Naive thymus-derived CD8-positive, alpha-beta T cell (primary cell): ENCODE measurements around the gene SEMA4C. TPM values are rescaled to one million over a fixed set of nuclear protein-coding genes. Genes with fewer than 3 reads are reported as not detected.
A peak's percentile ranks its signal among the peaks of the same experiment; 100 is the strongest.

Experiments
- ATAC-seq, 2 donors: fragments of 150-1000 bp; cut with Tn5 transposase in 1 of 2; sonication (Bioruptor Pico), chemical (Tn5 transposase) in 1 of 2; 1 replicate in 1 of 2; 2 replicates in 1 of 2; pipeline ENCODE4 v1.10.0; 2021; ENCODE audit warnings: mild to moderate bottlenecking in 2 of 2, moderate library complexity in 2 of 2
- POLR2A ChIA-PET: fragments of 350-600 bp; sonication (Branson Sonifier 250); formaldehyde crosslinking; loops from one replicate; lab custom pipeline; 2021; ENCODE audit warnings: antibody characterized with exemption; lab: Charles Lee
- DNase-seq, 10 donors: peaks; one replicate each; pipeline versions ENCODE4 v3.0.0 to v3.0.0-alpha.2; 2020 to 2022
- H3K27ac Mint-ChIP-seq, 10 donors: one replicate each; pipeline ENCODE4 v1.8.0; 2020 to 2022; ENCODE audit warnings: mild to moderate bottlenecking in 10 of 10, mixed read lengths in 10 of 10, moderate library complexity in 4 of 10, inconsistent platforms in 1 of 10
- H3K27me3 Mint-ChIP-seq, 5 donors: one replicate each; pipeline ENCODE4 v1.8.0; 2021 to 2022; ENCODE audit warnings: mixed read lengths in 5 of 5
- H3K36me3 Mint-ChIP-seq, 3 donors: one replicate each; pipeline ENCODE4 v1.8.0; 2020 to 2022; ENCODE audit warnings: mixed read lengths in 3 of 3, mild to moderate bottlenecking in 2 of 3, inconsistent platforms in 1 of 3
- H3K4me1 Mint-ChIP-seq, 4 donors: one replicate each; pipeline ENCODE4 v1.8.0; 2021 to 2022; ENCODE audit warnings: mixed read lengths in 4 of 4
- H3K4me3 Mint-ChIP-seq, 10 donors: one replicate each; pipeline ENCODE4 v1.8.0; 2020 to 2022; ENCODE audit warnings: mild to moderate bottlenecking in 10 of 10, mixed read lengths in 10 of 10, moderate library complexity in 6 of 10, inconsistent platforms in 1 of 10
- H3K9me3 Mint-ChIP-seq, 9 donors: one replicate each; pipeline ENCODE4 v1.8.0; 2020 to 2022; ENCODE audit warnings: mixed read lengths in 9 of 9, mild to moderate bottlenecking in 3 of 9, inconsistent platforms in 1 of 9, moderate library complexity in 1 of 9
- polyA plus RNA-seq, 3 donors: library from polyadenylated mRNA; unstranded; fragments of 300-500 nt; fragmentation: Illumina TruSeq; gene quantifications; one replicate each; pipeline ENCODE4 v1.2.3, GENCODE V29; 2021
- total RNA-seq, 8 experiments: library from RNA in 2 of 8; stranded (reverse) in 2 of 8; gene quantifications; one replicate each; pipeline ENCODE4 v1.2.3 and lab custom pipeline; 2021 to 2026

SEMA4C gene
- total and polyA plus RNA-seq, 5 experiments from 2014 or later: 1.9 to 38.6 (median 2.8) TPM

- H3K9me3 Mint-ChIP-seq: no peaks in the 10 kb centered on the region
- peak overlapping the region in 1 of 10 donors; percentile 75 for H3K27ac Mint-ChIP-seq
- ATAC-seq (no peak), DNase-seq (no peak)
- H3K4me1 Mint-ChIP-seq: peaks cover 7 to 18% (median 11%) of the 10 kb centered on the region in 4 donors
- POLR2A ChIA-PET: interaction anchor here (0.6 to 1.8 kb wide), 5 partner anchors 13 to 256 kb away, joined by 3 to 9 read pairs (median 3); partner anchors contain the start of gene ANKRD39
- no peak overlapping the region for H3K4me3 Mint-ChIP-seq
- H3K36me3 Mint-ChIP-seq: peaks cover 0 to 25% (median 10%) of the 10 kb centered on the region in 3 donors
- no peaks in the 10 kb centered on the region for H3K27me3 Mint-ChIP-seq
Observed at GRCh38 chr2:96844405-96844808, 25.5 kb downstream of the SEMA4C start.

GRCh38 chr2:96843538-96844268, 26.2 kb downstream of the SEMA4C start, which contains the start of gene ANKRD23:
ANKRD23 (minus strand) TSS chr2:96844021; CDS start chr2:96843992, 29 bp downstream.
- ATAC-seq: no peak
- H3K4me1 Mint-ChIP-seq: peaks cover 9 to 21% (median 15%) of the 10 kb centered on the region in 4 donors
- H3K36me3 Mint-ChIP-seq: peaks cover 0 to 23% (median 10%) of the 10 kb centered on the region in 3 donors
- H3K27me3 Mint-ChIP-seq: no peaks in the 10 kb centered on the region
- H3K27ac Mint-ChIP-seq: peak within 1 kb of the TSS in 6 of 10 donors; percentile 15 to 75 (median 51)
- no peaks in the 10 kb centered on the region for H3K9me3 Mint-ChIP-seq
- H3K4me3 Mint-ChIP-seq: no peak within 1 kb of the TSS
- POLR2A ChIA-PET: interaction anchor here (1.0 to 1.8 kb wide), 4 partner anchors 14 to 102 kb away, joined by 3 to 9 read pairs (median 4); partner anchors contain the start of gene ANKRD39
- DNase-seq: no peak

- H3K27ac Mint-ChIP-seq: peak overlapping the region in 3 of 10 donors; percentile 15 to 63 (median 41)
- POLR2A ChIA-PET: interaction anchor here (0.6 to 1.8 kb wide), 5 partner anchors 15 to 865 kb away, joined by 3 to 9 read pairs (median 4); partner anchors contain the start of genes ANKRD39 and CNNM3
- no peaks in the 10 kb centered on the region for H3K27me3 Mint-ChIP-seq
- no peaks in the 10 kb centered on the region for H3K9me3 Mint-ChIP-seq
- peaks cover 9 to 27% (median 16%) of the 10 kb centered on the region in 4 donors for H3K4me1 Mint-ChIP-seq
- ATAC-seq (no peak), DNase-seq (no peak)
- no peak overlapping the region for H3K4me3 Mint-ChIP-seq
- H3K36me3 Mint-ChIP-seq: peaks cover 0 to 12% (median 5%) of the 10 kb centered on the region in 3 donors
Observed at GRCh38 chr2:96842600-96842999, 27.3 kb downstream of the SEMA4C start.

- POLR2A ChIA-PET: interaction anchor here (0.6 to 1.4 kb wide), 4 partner anchors 23 to 864 kb away, joined by 3 to 5 read pairs (median 4); partner anchors contain the start of gene CNNM3
- DNase-seq (no peak), ATAC-seq (no peak)
- peak overlapping the region in 3 of 10 donors; percentile 40 to 66 (median 63) for H3K27ac Mint-ChIP-seq
- H3K27me3 Mint-ChIP-seq: no peaks in the 10 kb centered on the region
- peaks cover 0 to 6% (median 3%) of the 10 kb centered on the region in 3 donors for H3K36me3 Mint-ChIP-seq
- H3K9me3 Mint-ChIP-seq: no peaks in the 10 kb centered on the region
- peaks cover 9 to 27% (median 16%) of the 10 kb centered on the region in 4 donors for H3K4me1 Mint-ChIP-seq
- peak overlapping the region in 1 of 10 donors; percentile 26 for H3K4me3 Mint-ChIP-seq
Observed at GRCh38 chr2:96841701-96842495, 28.0 kb downstream of the SEMA4C start.

GRCh38 chr2:96839875-96840850, 29.7 kb downstream of the SEMA4C start:
- ATAC-seq (no peak), DNase-seq (no peak)
- Mint-ChIP-seq H3K27me3 (no peaks in the 10 kb centered on the region), H3K4me1 (peaks cover 10 to 27% (median 16%) of the 10 kb centered on the region in 4 donors), H3K9me3 (no peaks in the 10 kb centered on the region), H3K36me3 (peaks cover 0 to 8% (median 0%) of the 10 kb centered on the region in 3 donors), H3K4me3 (peak overlapping the region; percentile 10 to 75 (median 40)), H3K27ac (peak overlapping the region in 5 of 10 donors; percentile 37 to 67 (median 48))
- POLR2A ChIA-PET: interaction anchor here (0.5 to 3.3 kb wide), 8 partner anchors 10 to 303 kb away, joined by 3 to 32 read pairs (median 4); partner anchors contain the start of genes ANKRD39, ARID5A and CNNM3

GRCh38 chr2:96839293-96839874, 30.5 kb downstream of the SEMA4C start:
- peaks cover 10 to 27% (median 16%) of the 10 kb centered on the region in 4 donors for H3K4me1 Mint-ChIP-seq
- H3K36me3 Mint-ChIP-seq: peaks cover 0 to 16% (median 0%) of the 10 kb centered on the region in 3 donors
- peak overlapping the region; percentile 13 to 81 (median 74) for H3K4me3 Mint-ChIP-seq
- POLR2A ChIA-PET: interaction anchor here (0.8 to 3.3 kb wide), 7 partner anchors 11 to 116 kb away, joined by 3 to 32 read pairs (median 5); partner anchors contain the start of genes ANKRD39 and CNNM3
- ATAC-seq: peak; percentile 96 to 98
- H3K27ac Mint-ChIP-seq: peak overlapping the region in 8 of 10 donors; percentile 46 to 92 (median 81)
- H3K9me3 Mint-ChIP-seq: no peaks in the 10 kb centered on the region
- peak; percentile 62 to 89 (median 80) for DNase-seq
- H3K27me3 Mint-ChIP-seq: no peaks in the 10 kb centered on the region

- H3K27me3 Mint-ChIP-seq: no peaks in the 10 kb centered on the region
- peak overlapping the region; percentile 13 to 81 (median 74) for H3K4me3 Mint-ChIP-seq
- H3K9me3 Mint-ChIP-seq: no peaks in the 10 kb centered on the region
- H3K36me3 Mint-ChIP-seq: peaks cover 0 to 20% (median 0%) of the 10 kb centered on the region in 3 donors
- no peak for DNase-seq
- peak overlapping the region in 9 of 10 donors; percentile 46 to 92 (median 80) for H3K27ac Mint-ChIP-seq
- peak in 1 of 2 donors; percentile 6 for ATAC-seq
- POLR2A ChIA-PET: interaction anchor here (0.7 to 3.3 kb wide), 7 partner anchors 10 to 124 kb away, joined by 3 to 32 read pairs (median 3); partner anchors contain the start of genes ANKRD39 and CNNM3
- H3K4me1 Mint-ChIP-seq: peaks cover 10 to 27% (median 16%) of the 10 kb centered on the region in 4 donors
Observed at GRCh38 chr2:96838345-96839292, 31.3 kb downstream of the SEMA4C start.

GRCh38 chr2:96837575-96837974, 32.3 kb downstream of the SEMA4C start:
- Mint-ChIP-seq H3K4me1 (peaks cover 8 to 23% (median 14%) of the 10 kb centered on the region in 4 donors), H3K27me3 (no peaks in the 10 kb centered on the region)

GRCh38 chr2:96835830-96836229, 34.0 kb downstream of the SEMA4C start:
- Mint-ChIP-seq H3K4me3 (no peak overlapping the region), H3K27me3 (no peaks in the 10 kb centered on the region), H3K36me3 (peaks cover 0 to 47% (median 6%) of the 10 kb centered on the region in 3 donors), H3K27ac (peak overlapping the region in 1 of 10 donors; percentile 66), H3K4me1 (peaks cover 10 to 21% (median 13%) of the 10 kb centered on the region in 4 donors), H3K9me3 (no peaks in the 10 kb centered on the region)
- ATAC-seq (no peak), DNase-seq (no peak)
- POLR2A ChIA-PET: interaction anchor here (1.6 kb wide), 1 partner anchor 19 kb away, joined by 6 read pairs; the partner anchor contains the start of gene CNNM3

More at GRCh38 chr2:96837575-96837974, 32.3 kb downstream of the SEMA4C start:
- Mint-ChIP-seq H3K4me3 (no peak overlapping the region), H3K36me3 (peaks cover 0 to 30% (median 2%) of the 10 kb centered on the region in 3 donors), H3K9me3 (no peaks in the 10 kb centered on the region), H3K27ac (peak overlapping the region in 4 of 10 donors; percentile 11 to 82 (median 42))
- ATAC-seq (no peak), DNase-seq (no peak)
- POLR2A ChIA-PET: interaction anchor here (3.3 kb wide), 1 partner anchor 20 kb away, joined by 32 read pairs; the partner anchor contains the start of gene CNNM3
